Stimulated activated CD4-positive, alpha-beta T cell treated with anti-CD3 and anti-CD28 coated beads, Interleukin-4, amount 100 ng/mL, for 48 hours (primary cell): ENCODE data around the gene SETDB2.

Source experiments
- DNase-seq, 2 donors: peaks; one replicate each; pipeline ENCODE4 v3.0.0-alpha.2; 2020; ENCODE audit warnings: low read depth in 2 of 2

Gene SETDB2

DNA sequence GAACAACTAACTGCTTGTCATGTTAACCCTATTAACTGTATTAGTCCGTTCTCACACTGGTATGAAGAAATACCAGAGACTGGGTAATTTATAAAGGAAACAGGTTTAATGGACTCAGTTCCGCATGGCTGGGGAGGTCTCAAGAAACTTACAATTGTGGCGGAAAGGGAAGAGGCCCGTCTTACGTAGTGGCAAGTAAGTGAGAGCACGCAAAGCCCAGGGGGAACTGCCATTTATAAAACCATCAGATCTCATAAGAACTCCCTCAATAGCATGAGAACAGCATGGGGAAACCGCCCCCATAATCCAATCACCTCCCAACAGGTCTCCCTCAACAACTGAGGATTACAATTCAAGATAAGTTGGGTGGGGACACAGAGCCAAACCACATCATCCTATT lies 86.4 kb downstream of the SETDB2 start:
- no peak for DNase-seq

DNA sequence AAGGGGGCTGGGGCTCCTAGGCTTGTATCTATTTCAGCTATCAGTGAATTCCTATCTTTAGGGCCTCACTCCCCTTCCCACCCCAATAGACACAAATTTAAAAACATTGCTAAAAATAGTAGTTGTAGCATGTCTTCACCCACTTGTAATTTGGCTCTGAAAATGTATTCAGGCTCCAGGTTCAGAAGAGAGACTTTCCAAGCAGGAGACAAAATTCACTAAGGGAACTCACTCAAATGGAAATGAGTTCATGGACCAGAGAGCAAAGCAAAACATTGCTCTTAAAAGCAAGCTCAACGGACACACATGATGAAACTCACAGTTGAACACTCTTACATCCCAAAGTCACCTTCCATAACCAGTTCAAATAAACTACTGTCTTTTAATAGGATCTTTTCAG lies 88.5 kb downstream of the SETDB2 start:
- DNase-seq, result no peak

DNA sequence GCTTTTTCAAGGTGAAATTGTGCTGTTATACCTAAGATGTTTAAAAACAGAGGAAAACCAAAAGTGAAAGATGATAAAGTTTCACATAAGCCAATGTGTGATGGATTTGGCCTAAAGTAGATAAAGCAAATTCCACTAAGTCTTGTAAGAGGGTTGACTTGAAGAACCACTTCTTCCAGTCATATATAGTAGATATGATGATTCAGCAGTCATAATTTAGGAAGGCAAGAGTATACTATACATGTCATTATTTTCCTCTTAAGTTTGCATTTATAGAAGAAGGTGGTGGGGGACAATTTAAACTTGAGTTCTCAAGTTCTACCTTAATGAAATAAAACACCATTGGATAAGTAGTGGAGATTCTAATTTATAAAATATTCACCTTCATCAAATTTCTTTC lies 88.9 kb downstream of the SETDB2 start:
- no peak for DNase-seq

DNA sequence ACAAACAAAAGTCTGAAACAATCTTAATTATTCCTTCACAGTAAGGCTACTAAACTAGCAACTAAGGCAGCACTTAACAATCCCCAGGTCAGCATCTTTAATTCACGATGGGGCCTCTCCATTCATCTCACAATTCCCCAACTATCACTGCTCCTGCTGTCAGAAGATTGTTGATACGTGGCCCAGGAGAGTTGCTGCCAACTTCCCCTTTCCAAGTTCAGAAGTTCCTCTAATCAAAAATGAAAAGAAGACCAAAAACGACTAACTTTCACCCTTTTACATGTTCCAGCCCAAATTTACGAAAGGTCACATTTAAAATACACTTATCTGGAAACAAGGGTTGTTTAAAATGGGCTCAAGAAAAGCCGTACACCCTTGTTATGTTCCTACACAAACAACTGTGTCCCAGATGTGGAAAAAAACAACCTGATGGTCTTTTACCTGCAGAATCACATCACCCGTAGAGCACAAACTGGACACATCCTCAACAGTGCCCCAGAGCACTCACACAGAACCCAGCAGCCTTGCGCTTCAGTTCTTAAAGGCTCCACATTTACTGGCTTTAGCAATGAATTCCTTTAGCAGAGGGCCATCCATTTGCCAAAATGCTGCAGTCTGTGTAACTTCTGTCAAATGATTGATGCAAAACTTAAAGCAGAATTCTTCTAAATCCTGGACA lies 89.7 kb downstream of the SETDB2 start:
- no peak for DNase-seq

DNA sequence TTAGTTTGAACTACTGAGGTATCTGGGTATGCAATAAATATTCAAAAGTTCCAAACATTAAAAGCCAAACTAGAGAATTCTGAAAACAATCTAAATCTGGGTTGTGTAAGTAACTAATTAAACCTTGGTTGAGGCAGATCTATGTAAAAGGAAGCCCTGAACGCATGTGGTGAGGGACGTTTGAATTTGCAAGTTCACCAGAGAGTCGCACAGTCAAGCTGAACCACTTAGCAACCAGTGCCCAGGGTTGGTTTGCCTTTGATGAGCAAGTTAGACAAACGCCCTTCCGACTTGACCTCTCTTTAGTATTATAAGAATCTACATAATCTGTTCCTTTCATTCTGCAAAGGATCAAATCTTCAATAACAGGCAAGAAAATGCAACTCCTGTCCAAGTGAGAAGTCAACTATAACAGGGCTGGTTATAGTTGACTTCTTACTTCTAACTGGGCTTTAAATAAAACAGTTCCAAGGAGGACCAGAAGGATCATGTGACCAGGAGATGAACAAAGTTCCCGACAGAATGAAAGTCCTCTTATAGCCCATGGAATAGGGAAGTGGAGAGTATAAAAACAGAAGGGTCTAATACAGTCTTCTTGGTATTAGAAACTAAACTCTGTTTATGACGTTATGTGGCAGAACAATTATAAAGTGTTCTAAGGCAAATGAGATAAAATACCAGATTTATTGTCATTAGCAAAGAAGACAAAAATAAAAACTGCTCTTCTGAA lies 92.2 kb downstream of the SETDB2 start:
- DNase-seq, result no peak

DNA sequence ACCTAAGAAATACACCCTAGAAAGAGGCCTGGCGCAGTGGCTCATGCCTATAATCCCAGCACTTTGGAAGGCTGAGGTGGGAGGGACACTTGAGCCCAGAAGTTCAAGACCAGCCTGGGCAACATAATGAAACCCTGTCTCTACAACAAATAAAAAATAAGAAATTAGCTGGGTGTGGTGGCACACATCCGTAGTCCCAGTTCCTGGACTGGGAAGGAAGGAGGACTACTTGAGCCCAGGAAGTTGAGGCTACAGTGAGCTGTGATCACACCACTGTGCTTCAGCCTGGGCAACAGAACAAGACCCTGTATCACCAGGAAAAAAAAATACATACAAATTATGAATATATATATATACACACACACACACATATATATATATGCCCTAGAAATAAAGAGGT lies 94.3 kb downstream of the SETDB2 start:
- DNase-seq, result no peak

DNA sequence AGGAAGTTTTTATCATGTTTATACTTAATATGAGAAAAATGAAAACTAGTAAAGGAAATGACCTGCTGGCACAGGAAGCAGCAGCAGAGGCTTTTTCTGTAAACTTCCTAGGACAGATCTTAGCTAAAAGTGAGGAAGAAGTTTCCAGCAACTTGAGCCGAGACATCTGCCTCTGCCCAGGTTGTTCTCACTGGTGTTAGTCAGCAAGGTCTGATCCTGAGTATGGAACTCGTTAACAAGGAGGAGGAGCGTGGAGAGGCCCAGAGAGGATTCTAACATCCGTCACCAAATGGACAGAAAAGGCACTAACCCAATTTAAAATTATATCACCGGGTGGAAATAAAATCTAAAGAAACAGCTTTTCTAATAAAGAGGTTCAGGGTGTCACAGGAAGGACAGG lies 95.2 kb downstream of the SETDB2 start:
- no peak for DNase-seq

DNA sequence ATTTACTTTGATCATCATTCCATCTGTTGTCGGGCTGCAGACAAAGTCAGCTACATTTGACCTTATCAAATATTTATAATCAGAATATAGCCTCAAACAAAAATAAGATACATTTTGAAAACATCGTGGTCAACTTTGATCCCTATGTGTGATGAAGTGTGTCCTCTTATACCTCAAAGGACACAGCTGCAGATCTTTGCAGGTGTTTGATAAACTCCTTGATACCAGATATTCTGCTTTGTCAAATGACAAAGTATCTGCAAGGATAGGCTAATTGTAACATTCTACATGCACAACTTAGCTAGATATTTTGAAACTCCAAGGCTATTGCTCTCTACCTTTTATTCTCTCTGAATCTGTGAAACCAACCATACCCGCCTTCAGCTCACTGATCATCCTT lies 95.7 kb downstream of the SETDB2 start:
- no peak for DNase-seq

DNA sequence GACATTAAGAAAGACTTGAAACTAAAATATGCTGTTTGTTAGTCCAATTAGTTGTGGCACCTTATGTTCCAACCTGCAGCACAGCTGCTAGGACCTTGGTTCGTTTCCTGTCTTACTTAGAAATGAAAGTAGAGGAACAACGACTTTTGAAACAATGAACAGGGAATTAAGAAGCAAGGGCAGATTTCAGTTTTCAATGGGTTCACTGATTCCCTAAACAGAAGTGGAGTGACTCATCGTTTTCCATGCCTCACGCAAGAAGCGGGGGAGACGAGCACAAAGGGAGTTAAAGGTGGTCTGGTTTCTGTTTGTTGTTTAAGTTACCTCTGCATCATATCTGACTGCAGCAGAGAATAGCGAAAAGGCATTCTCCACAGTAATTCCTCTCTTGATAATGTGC lies 96.5 kb downstream of the SETDB2 start:
- no peak for DNase-seq

DNA sequence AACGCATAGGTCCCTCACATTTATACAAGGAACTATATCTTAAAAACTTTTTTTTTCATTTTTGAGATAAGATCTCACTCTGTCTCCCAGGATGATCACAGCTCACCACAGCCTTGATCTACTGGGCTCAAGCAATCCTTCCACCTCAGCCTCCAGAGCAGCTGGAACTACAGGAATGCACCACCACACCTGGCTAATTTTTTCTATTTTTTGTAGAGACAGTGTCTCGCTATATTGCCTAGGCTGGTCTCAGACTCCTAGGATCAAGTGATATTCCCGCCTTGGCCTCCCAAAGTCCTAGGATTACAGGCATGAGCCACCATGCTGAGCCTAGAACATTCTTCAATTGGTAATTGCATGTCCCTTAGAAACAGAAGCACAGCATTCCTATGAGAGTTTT lies 99.6 kb downstream of the SETDB2 start:
- DNase-seq, result no peak
